ENCODE measurements around the gene AQP2. TPM values are rescaled to one million over a fixed set of nuclear protein-coding genes. Genes with fewer than 3 reads are reported as not detected.

The AQP2 gene
- polyA plus RNA-seq, 1 donor = 0.01 TPM

GRCh38 chr12:49928471-49928870 lies 22.1 kb upstream of the AQP2 start:
- H3K36me3 ChIP-seq (ENCODE audit: control insufficient read depth, insufficient read depth, low read length) = no peaks in the 10 kb centered on the region
- H3K4me3 ChIP-seq (ENCODE audit: low read length) = no peak overlapping the region
- no peak overlapping the region for H3K27ac ChIP-seq (ENCODE audit: low read length)
- H3K27me3 ChIP-seq (ENCODE audit: control insufficient read depth, insufficient read depth, low read length) = peaks cover 10% of the 10 kb centered on the region
- H3K9me3 ChIP-seq (ENCODE audit: control insufficient read depth, low read depth, low read length) = no peaks in the 10 kb centered on the region
- 50% methylated on average over 1 of the region's 6 CpGs for WGBS (ENCODE audit: insufficient coverage, low lambda C conversion rate)
- H3K4me1 ChIP-seq (ENCODE audit: control insufficient read depth, insufficient read depth, low read length) = no peaks in the 10 kb centered on the region
- DNase-seq = no peak

DNA sequence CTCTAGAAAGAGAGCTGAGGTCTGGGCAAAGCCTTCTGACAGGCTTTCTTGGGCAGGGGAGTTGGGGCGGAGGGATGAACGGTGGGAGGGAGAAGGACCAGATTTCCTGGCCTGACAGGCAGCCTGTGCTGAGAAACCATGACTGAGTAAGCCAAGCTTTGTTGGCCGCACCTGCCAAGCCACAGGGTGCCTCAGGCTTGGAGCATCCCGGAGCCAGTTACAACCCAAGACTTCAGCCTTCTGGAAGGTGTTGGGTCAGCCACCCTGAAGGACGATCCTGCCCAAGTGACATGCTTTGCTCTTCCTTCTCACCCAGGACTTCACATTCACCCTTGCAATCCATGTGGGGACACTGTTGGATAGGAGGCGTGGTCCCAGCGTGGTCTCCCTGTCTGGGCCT lies 21.0 kb upstream of the AQP2 start:
- Histone ChIP-seq H3K9me3 (ENCODE audit: control insufficient read depth, low read depth, low read length) (no peaks in the 10 kb centered on the region), H3K4me3 (ENCODE audit: low read length) (no peak overlapping the region), H3K27ac (ENCODE audit: low read length) (no peak overlapping the region), H3K27me3 (ENCODE audit: control insufficient read depth, insufficient read depth, low read length) (peaks cover 10% of the 10 kb centered on the region), H3K4me1 (ENCODE audit: control insufficient read depth, insufficient read depth, low read length) (no peaks in the 10 kb centered on the region), H3K36me3 (ENCODE audit: control insufficient read depth, insufficient read depth, low read length) (no peaks in the 10 kb centered on the region)
- no peak for DNase-seq
- no CpG with 5 or more reads among the region's 7 CpGs for WGBS (ENCODE audit: insufficient coverage, low lambda C conversion rate)

DNA sequence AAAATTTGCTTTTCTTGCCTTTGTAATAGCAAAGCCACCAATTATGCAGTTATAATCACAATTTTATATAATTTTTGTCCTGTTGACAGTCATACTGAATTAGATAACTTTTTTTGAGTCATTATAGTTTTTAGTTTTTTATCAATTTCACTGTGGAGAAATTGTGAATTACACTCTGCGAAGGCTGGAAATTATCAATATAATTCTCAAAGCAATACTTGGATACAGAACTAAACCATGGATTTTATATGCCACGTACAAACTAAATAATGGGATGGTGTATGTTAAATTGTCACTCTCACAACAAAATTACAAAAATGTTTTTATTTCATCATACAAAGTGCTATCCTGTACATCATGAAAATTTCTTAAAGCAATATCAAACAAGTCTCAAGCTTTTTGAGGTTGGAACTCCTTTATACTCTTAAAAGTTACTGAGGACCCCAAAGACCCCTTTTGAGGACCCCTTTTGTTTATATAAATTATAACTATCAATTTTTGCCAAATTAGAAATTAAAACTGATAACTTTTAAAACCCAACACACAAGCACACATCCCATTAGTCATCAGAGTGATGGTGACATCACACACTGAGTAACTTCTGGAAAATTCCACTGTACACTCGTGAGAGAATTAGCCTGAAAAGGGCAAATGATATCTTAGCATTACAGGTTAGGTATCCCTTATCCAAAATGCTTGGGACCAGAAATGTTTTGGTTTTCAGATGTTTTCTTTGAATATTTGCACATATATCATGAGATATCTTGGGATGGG lies 19.8 kb upstream of the AQP2 start:
- H3K36me3 ChIP-seq (ENCODE audit: control insufficient read depth, insufficient read depth, low read length) = no peaks in the 10 kb centered on the region
- no peaks in the 10 kb centered on the region for H3K9me3 ChIP-seq (ENCODE audit: control insufficient read depth, low read depth, low read length)
- no peak for DNase-seq
- no peak overlapping the region for H3K27ac ChIP-seq (ENCODE audit: low read length)
- 100% methylated on average over 2 of the region's 3 CpGs for WGBS (ENCODE audit: insufficient coverage, low lambda C conversion rate)
- H3K4me1 ChIP-seq (ENCODE audit: control insufficient read depth, insufficient read depth, low read length) = no peaks in the 10 kb centered on the region
- H3K4me3 ChIP-seq (ENCODE audit: low read length) = no peak overlapping the region
- H3K27me3 ChIP-seq (ENCODE audit: control insufficient read depth, insufficient read depth, low read length) = peaks cover 10% of the 10 kb centered on the region

GRCh38 chr12:49932023-49932422 lies 18.5 kb upstream of the AQP2 start:
- Histone ChIP-seq H3K9me3 (ENCODE audit: control insufficient read depth, low read depth, low read length) (no peaks in the 10 kb centered on the region), H3K27ac (ENCODE audit: low read length) (no peak overlapping the region), H3K36me3 (ENCODE audit: control insufficient read depth, insufficient read depth, low read length) (no peaks in the 10 kb centered on the region), H3K4me1 (ENCODE audit: control insufficient read depth, insufficient read depth, low read length) (no peaks in the 10 kb centered on the region), H3K4me3 (ENCODE audit: low read length) (no peak overlapping the region), H3K27me3 (ENCODE audit: control insufficient read depth, insufficient read depth, low read length) (peaks cover 10% of the 10 kb centered on the region)
- no peak for DNase-seq
- WGBS (ENCODE audit: insufficient coverage, low lambda C conversion rate) = 87% methylated on average over 3 of the region's 7 CpGs

- H3K9me3 ChIP-seq (ENCODE audit: control insufficient read depth, low read depth, low read length) = no peaks in the 10 kb centered on the region
- H3K36me3 ChIP-seq (ENCODE audit: control insufficient read depth, insufficient read depth, low read length) = no peaks in the 10 kb centered on the region
- no peak overlapping the region for H3K4me3 ChIP-seq (ENCODE audit: low read length)
- no CpG with 5 or more reads among the region's 8 CpGs for WGBS (ENCODE audit: insufficient coverage, low lambda C conversion rate)
- H3K27me3 ChIP-seq (ENCODE audit: control insufficient read depth, insufficient read depth, low read length) = peaks cover 10% of the 10 kb centered on the region
- no peaks in the 10 kb centered on the region for H3K4me1 ChIP-seq (ENCODE audit: control insufficient read depth, insufficient read depth, low read length)
- H3K27ac ChIP-seq (ENCODE audit: low read length) = no peak overlapping the region
- no peak for DNase-seq
Observed at GRCh38 chr12:49932533-49933130, 17.9 kb upstream of the AQP2 start.

- H3K36me3 ChIP-seq (ENCODE audit: control insufficient read depth, insufficient read depth, low read length) = no peaks in the 10 kb centered on the region
- no peaks in the 10 kb centered on the region for H3K4me1 ChIP-seq (ENCODE audit: control insufficient read depth, insufficient read depth, low read length)
- 80% methylated on average over 3 of the region's 5 CpGs for whole genome bisulfite sequencing (ENCODE audit: insufficient coverage, low lambda C conversion rate)
- no peaks in the 10 kb centered on the region for H3K9me3 ChIP-seq (ENCODE audit: control insufficient read depth, low read depth, low read length)
- DNase-seq = no peak
- H3K27me3 ChIP-seq (ENCODE audit: control insufficient read depth, insufficient read depth, low read length) = peaks cover 8% of the 10 kb centered on the region
- H3K27ac ChIP-seq (ENCODE audit: low read length) = no peak overlapping the region
- no peak overlapping the region for H3K4me3 ChIP-seq (ENCODE audit: low read length)
Observed at GRCh38 chr12:49933796-49934195, 16.7 kb upstream of the AQP2 start.

DNA sequence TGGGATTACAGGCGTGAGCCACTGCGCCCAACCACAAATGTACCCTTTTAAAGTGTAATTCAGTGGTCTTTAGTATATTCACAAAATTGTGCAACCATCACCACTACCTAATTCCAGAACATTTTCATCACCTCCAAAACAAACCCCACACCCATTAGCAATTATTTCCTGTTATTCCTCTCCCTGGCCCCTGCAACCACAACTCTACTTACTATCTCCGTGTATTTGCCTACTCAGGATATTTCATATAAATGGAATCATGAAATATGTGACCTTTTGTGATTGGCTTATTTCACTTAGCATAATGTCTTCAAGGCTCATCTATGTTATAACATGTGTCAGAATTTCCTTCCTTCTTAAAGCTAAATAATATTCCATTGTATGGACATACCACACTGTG lies 16.0 kb upstream of the AQP2 start:
- 100% methylated on average over 1 of the region's 3 CpGs for WGBS (ENCODE audit: insufficient coverage, low lambda C conversion rate)
- peaks cover 3% of the 10 kb centered on the region for H3K27me3 ChIP-seq (ENCODE audit: control insufficient read depth, insufficient read depth, low read length)
- no peak overlapping the region for H3K4me3 ChIP-seq (ENCODE audit: low read length)
- no peaks in the 10 kb centered on the region for H3K9me3 ChIP-seq (ENCODE audit: control insufficient read depth, low read depth, low read length)
- no peak for DNase-seq
- no peaks in the 10 kb centered on the region for H3K4me1 ChIP-seq (ENCODE audit: control insufficient read depth, insufficient read depth, low read length)
- H3K27ac ChIP-seq (ENCODE audit: low read length) = no peak overlapping the region
- H3K36me3 ChIP-seq (ENCODE audit: control insufficient read depth, insufficient read depth, low read length) = no peaks in the 10 kb centered on the region

- WGBS (ENCODE audit: insufficient coverage, low lambda C conversion rate) = 86% methylated on average over 2 of the region's 3 CpGs
- no peaks in the 10 kb centered on the region for H3K36me3 ChIP-seq (ENCODE audit: control insufficient read depth, insufficient read depth, low read length)
- peaks cover under 1% of the 10 kb centered on the region for H3K27me3 ChIP-seq (ENCODE audit: control insufficient read depth, insufficient read depth, low read length)
- H3K4me3 ChIP-seq (ENCODE audit: low read length) = no peak overlapping the region
- no peak overlapping the region for H3K27ac ChIP-seq (ENCODE audit: low read length)
- H3K4me1 ChIP-seq (ENCODE audit: control insufficient read depth, insufficient read depth, low read length) = no peaks in the 10 kb centered on the region
- no peak for DNase-seq
- no peaks in the 10 kb centered on the region for H3K9me3 ChIP-seq (ENCODE audit: control insufficient read depth, low read depth, low read length)
Observed at GRCh38 chr12:49936925-49937324, 13.6 kb upstream of the AQP2 start.

- H3K4me1 ChIP-seq (ENCODE audit: control insufficient read depth, insufficient read depth, low read length) = no peaks in the 10 kb centered on the region
- 100% methylated on average over 2 of the region's 8 CpGs for WGBS (ENCODE audit: insufficient coverage, low lambda C conversion rate)
- DNase-seq = no peak
- H3K36me3 ChIP-seq (ENCODE audit: control insufficient read depth, insufficient read depth, low read length) = no peaks in the 10 kb centered on the region
- H3K4me3 ChIP-seq (ENCODE audit: low read length) = no peak overlapping the region
- H3K27me3 ChIP-seq (ENCODE audit: control insufficient read depth, insufficient read depth, low read length) = no peaks in the 10 kb centered on the region
- no peaks in the 10 kb centered on the region for H3K9me3 ChIP-seq (ENCODE audit: control insufficient read depth, low read depth, low read length)
- H3K27ac ChIP-seq (ENCODE audit: low read length) = no peak overlapping the region
Observed at GRCh38 chr12:49937639-49938300, 12.8 kb upstream of the AQP2 start.

DNA sequence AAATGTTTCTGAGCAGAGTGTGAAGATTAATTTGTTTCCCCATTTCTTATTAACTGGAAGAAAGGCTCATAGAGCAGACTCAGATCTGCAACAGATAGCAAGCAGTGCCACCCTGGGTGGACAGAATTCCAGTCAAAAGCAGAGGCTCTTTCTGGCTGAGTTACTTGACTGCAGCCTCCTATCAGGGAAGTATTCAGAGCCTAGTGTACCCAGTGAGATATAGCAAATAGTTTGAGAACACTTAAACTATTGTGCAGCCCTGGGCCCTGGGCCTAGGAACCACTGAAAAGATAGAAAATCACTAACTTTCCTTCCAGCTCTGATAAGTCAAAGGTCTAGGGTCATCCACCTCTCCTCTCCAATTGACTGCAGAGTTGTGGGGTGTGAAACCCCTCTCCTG lies 11.2 kb upstream of the AQP2 start:
- H3K27ac ChIP-seq (ENCODE audit: low read length) = no peak overlapping the region
- DNase-seq = no peak
- H3K36me3 ChIP-seq (ENCODE audit: control insufficient read depth, insufficient read depth, low read length) = no peaks in the 10 kb centered on the region
- peaks cover 5% of the 10 kb centered on the region for H3K4me1 ChIP-seq (ENCODE audit: control insufficient read depth, insufficient read depth, low read length)
- H3K4me3 ChIP-seq (ENCODE audit: low read length) = no peak overlapping the region
- no peaks in the 10 kb centered on the region for H3K9me3 ChIP-seq (ENCODE audit: control insufficient read depth, low read depth, low read length)
- H3K27me3 ChIP-seq (ENCODE audit: control insufficient read depth, insufficient read depth, low read length) = peaks cover 2% of the 10 kb centered on the region
